Measurements from ENCODE around the gene RELN. TPM values are rescaled to one million over a fixed set of nuclear protein-coding genes. Genes with fewer than 3 reads are reported as not detected.

The RELN gene
- total RNA-seq, 1 experiment from 2014 or later, result 4.3 TPM

GRCh38 chr7:103698064-103698463, 291.4 kb downstream of the RELN start:
- TF ChIP-seq CTCF (IDR thresholded peaks at IDR 0.05; ENCODE audit: insufficient read depth in 1 of 2, low read depth in 1 of 2, low read length in 1 of 2, severe bottlenecking in 1 of 2, unreplicated experiment in 1 of 2), result no peak
- no TSS peak for BruUV-seq (replicated peaks)
- H3K4me1 ChIP-seq, result no peaks in the 10 kb centered on the region
- Mint-ChIP-seq H3K36me3 (ENCODE audit: insufficient read depth, unreplicated experiment) (no peaks in the 10 kb centered on the region), H3K27me3 (ENCODE audit: insufficient read depth, unreplicated experiment) (no peaks in the 10 kb centered on the region), H3K4me1 (ENCODE audit: low read depth, unreplicated experiment) (no peaks in the 10 kb centered on the region), H3K9me3 (ENCODE audit: unreplicated experiment) (no peaks in the 10 kb centered on the region), H3K27ac (ENCODE audit: unreplicated experiment) (no peak overlapping the region), H3K4me3 (ENCODE audit: unreplicated experiment) (no peak overlapping the region)
- DNase-seq, result no peak
- intact Hi-C loops (cut with micrococcal nuclease; ENCODE audit: unreplicated experiment), result no loop called here
- H3K9me3 ChIP-seq, result no peaks in the 10 kb centered on the region
- H3K4me3 ChIP-seq (ENCODE audit: low read depth, low read length), result no peak overlapping the region
- CTCF ChIA-PET, result no interaction called here
- H3K27me3 ChIP-seq (replicated peaks; ENCODE audit: control insufficient read depth, insufficient read depth, low read length), result no peaks in the 10 kb centered on the region
- POLR2A ChIA-PET, result no interaction called here
- no peaks in the 10 kb centered on the region for H3K36me3 ChIP-seq (ENCODE audit: control insufficient read depth, insufficient read depth, low read length)

DNA sequence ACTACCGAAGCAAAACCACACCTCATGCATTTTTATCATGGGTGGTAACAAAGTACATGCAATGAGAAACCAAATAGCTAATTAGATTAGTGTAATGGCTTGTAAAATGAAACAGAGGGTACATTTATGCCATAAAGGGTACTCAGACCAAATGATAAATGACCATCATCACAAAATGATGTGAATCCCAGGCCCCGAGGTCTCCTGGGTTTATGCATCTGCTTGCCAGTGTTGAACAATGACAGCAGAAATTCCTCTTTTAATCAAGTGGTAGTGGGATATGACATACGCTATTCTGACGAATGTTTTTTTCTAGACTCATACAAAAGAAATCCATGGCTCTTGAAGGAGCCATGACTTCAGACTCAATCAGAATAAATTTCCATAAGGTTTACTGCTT, 293.9 kb downstream of the RELN start:
- CTCF ChIA-PET, result no interaction called here
- intact Hi-C loops (cut with micrococcal nuclease; ENCODE audit: unreplicated experiment), result no loop called here
- no peak for DNase-seq
- no peaks in the 10 kb centered on the region for H3K9me3 Mint-ChIP-seq (ENCODE audit: unreplicated experiment)
- Histone ChIP-seq H3K4me3 (ENCODE audit: low read depth, low read length) (no peak overlapping the region), H3K36me3 (ENCODE audit: control insufficient read depth, insufficient read depth, low read length) (no peaks in the 10 kb centered on the region), H3K9me3 (no peaks in the 10 kb centered on the region), H3K27me3 (replicated peaks; ENCODE audit: control insufficient read depth, insufficient read depth, low read length) (no peaks in the 10 kb centered on the region), H3K4me1 (no peaks in the 10 kb centered on the region)
- POLR2A ChIA-PET, result no interaction called here
- H3K4me1 Mint-ChIP-seq (ENCODE audit: low read depth, unreplicated experiment), result peaks cover 3% of the 10 kb centered on the region
- no peaks in the 10 kb centered on the region for H3K27me3 Mint-ChIP-seq (ENCODE audit: insufficient read depth, unreplicated experiment)
- no TSS peak for BruUV-seq (replicated peaks)
- no peak overlapping the region for H3K4me3 Mint-ChIP-seq (ENCODE audit: unreplicated experiment)
- TF ChIP-seq CTCF (IDR thresholded peaks at IDR 0.05; ENCODE audit: insufficient read depth in 1 of 2, low read depth in 1 of 2, low read length in 1 of 2, severe bottlenecking in 1 of 2, unreplicated experiment in 1 of 2), result no peak
- H3K36me3 Mint-ChIP-seq (ENCODE audit: insufficient read depth, unreplicated experiment), result no peaks in the 10 kb centered on the region
- H3K27ac Mint-ChIP-seq (ENCODE audit: unreplicated experiment), result no peak overlapping the region

- H3K4me3 ChIP-seq (ENCODE audit: low read depth, low read length), result no peak overlapping the region
- no peaks in the 10 kb centered on the region for H3K9me3 Mint-ChIP-seq (ENCODE audit: unreplicated experiment)
- H3K4me1 ChIP-seq, result no peaks in the 10 kb centered on the region
- POLR2A ChIA-PET, result no interaction called here
- intact Hi-C loops (cut with micrococcal nuclease; ENCODE audit: unreplicated experiment), result no loop called here
- BruUV-seq (replicated peaks), result no TSS peak
- no peaks in the 10 kb centered on the region for H3K36me3 ChIP-seq (ENCODE audit: control insufficient read depth, insufficient read depth, low read length)
- no peak overlapping the region for H3K4me3 Mint-ChIP-seq (ENCODE audit: unreplicated experiment)
- no peak for TF ChIP-seq CTCF (IDR thresholded peaks at IDR 0.05; ENCODE audit: insufficient read depth in 1 of 2, low read depth in 1 of 2, low read length in 1 of 2, severe bottlenecking in 1 of 2, unreplicated experiment in 1 of 2)
- DNase-seq, result no peak
- no peaks in the 10 kb centered on the region for H3K27me3 ChIP-seq (replicated peaks; ENCODE audit: control insufficient read depth, insufficient read depth, low read length)
- CTCF ChIA-PET, result no interaction called here
- no peak overlapping the region for H3K27ac Mint-ChIP-seq (ENCODE audit: unreplicated experiment)
- H3K27me3 Mint-ChIP-seq (ENCODE audit: insufficient read depth, unreplicated experiment), result no peaks in the 10 kb centered on the region
- H3K36me3 Mint-ChIP-seq (ENCODE audit: insufficient read depth, unreplicated experiment), result no peaks in the 10 kb centered on the region
- H3K9me3 ChIP-seq, result no peaks in the 10 kb centered on the region
- H3K4me1 Mint-ChIP-seq (ENCODE audit: low read depth, unreplicated experiment), result peaks cover 8% of the 10 kb centered on the region
Measured at GRCh38 chr7:103694304-103694703, 295.2 kb downstream of the RELN start.
